Measurements from ENCODE around the gene GSX2. TPM values are rescaled to one million over a fixed set of nuclear protein-coding genes. Genes with fewer than 3 reads are reported as not detected.
"Not testable (repeated sequence)": the region's sequence is repeated elsewhere in the genome, so short reads cannot be mapped to it uniquely, and the experiment has no call there.

GSX2 gene
- not detected for total RNA-seq

- Histone ChIP-seq H3K9me3 (no peaks in the 10 kb centered on the region), H3K4me1 (peaks cover 0 to 23% (median 16%) of the 10 kb centered on the region in 4 donors), H3K27me3 (peaks cover 4 to 40% of the 10 kb centered on the region in 2 donors), H3K36me3 (no peaks in the 10 kb centered on the region), H3K27ac (no peak within 1 kb of the TSS), H3K4me3 (peak within 1 kb of the TSS in 3 of 4 donors; percentile 21 to 44 (median 40))
- no peak for DNase-seq
- TF ChIP-seq CTCF (IDR thresholded peaks at IDR 0.05) (no peak), POLR2A (IDR thresholded peaks at IDR 0.05) (no peak)
Observed at GRCh38 chr4:54099748-54100574, at the start of gene GSX2. Gene GSX2 (plus strand): TSS chr4:54100163. CDS start chr4:54100345, 182 bp downstream.

- TF ChIP-seq CTCF (IDR thresholded peaks at IDR 0.05) (no peak), POLR2A (IDR thresholded peaks at IDR 0.05) (no peak)
- Histone ChIP-seq H3K27me3 (no peaks in the 10 kb centered on the region), H3K36me3 (peaks cover 0 to 13% (median 0%) of the 10 kb centered on the region in 3 donors), H3K4me3 (no peak overlapping the region), H3K27ac (no peak overlapping the region), H3K4me1 (peaks cover 0 to 31% (median 0%) of the 10 kb centered on the region in 4 donors), H3K9me3 (no peaks in the 10 kb centered on the region)
- no peak for DNase-seq
Observed at GRCh38 chr4:54050214-54050904, 49.6 kb upstream of the GSX2 start.

GRCh38 chr4:54053322-54053721 is 46.6 kb upstream of the GSX2 start:
- not testable (repeated sequence) for H3K27ac ChIP-seq, H3K4me3 ChIP-seq, H3K27me3 ChIP-seq, H3K9me3 ChIP-seq, DNase-seq, H3K36me3 ChIP-seq
- H3K4me1 ChIP-seq = peaks cover 0 to 47% (median under 1%) of the 10 kb centered on the region in 4 donors

GRCh38 chr4:54054501-54054900 is 45.5 kb upstream of the GSX2 start:
- peaks cover 0 to 53% (median 5%) of the 10 kb centered on the region in 4 donors for H3K4me1 ChIP-seq
- H3K27me3 ChIP-seq = no peaks in the 10 kb centered on the region
- no peak overlapping the region for H3K27ac ChIP-seq
- no peak for DNase-seq
- TF ChIP-seq CTCF (IDR thresholded peaks at IDR 0.05) = no peak
- no peak for TF ChIP-seq POLR2A (IDR thresholded peaks at IDR 0.05)
- H3K9me3 ChIP-seq = no peaks in the 10 kb centered on the region
- H3K36me3 ChIP-seq = no peaks in the 10 kb centered on the region
- no peak overlapping the region for H3K4me3 ChIP-seq

- TF ChIP-seq CTCF (IDR thresholded peaks at IDR 0.05) = no peak
- TF ChIP-seq POLR2A (IDR thresholded peaks at IDR 0.05) = no peak
- no peak for DNase-seq
- no peak overlapping the region for H3K27ac ChIP-seq
- no peaks in the 10 kb centered on the region for H3K9me3 ChIP-seq
- H3K4me3 ChIP-seq = no peak overlapping the region
- H3K36me3 ChIP-seq = no peaks in the 10 kb centered on the region
- peaks cover 0 to 51% (median 5%) of the 10 kb centered on the region in 4 donors for H3K4me1 ChIP-seq
- H3K27me3 ChIP-seq = no peaks in the 10 kb centered on the region
Observed at GRCh38 chr4:54055494-54055893, 44.5 kb upstream of the GSX2 start.

- H3K4me3 ChIP-seq = no peak overlapping the region
- no peak for TF ChIP-seq CTCF (IDR thresholded peaks at IDR 0.05)
- no peak for TF ChIP-seq POLR2A (IDR thresholded peaks at IDR 0.05)
- H3K27ac ChIP-seq = no peak overlapping the region
- no peaks in the 10 kb centered on the region for H3K36me3 ChIP-seq
- H3K9me3 ChIP-seq = no peaks in the 10 kb centered on the region
- DNase-seq = no peak
- peaks cover 0 to 52% (median 5%) of the 10 kb centered on the region in 4 donors for H3K4me1 ChIP-seq
- no peaks in the 10 kb centered on the region for H3K27me3 ChIP-seq
Observed at GRCh38 chr4:54056360-54056759, 43.6 kb upstream of the GSX2 start.
